Calu3 (cell line): Measurements from ENCODE around the gene ZEB2. TPM values are rescaled to one million over a fixed set of nuclear protein-coding genes. Genes with fewer than 3 reads are reported as not detected.

Experiments used
- BruUV-seq: library from RNA; stranded (reverse); fragments of 400-500 nt; replicated peaks from 2 replicates; lab custom pipeline; 2021; lab: Mats Ljungman, UMichigan
- CTCF ChIA-PET: fragments of 300-600 bp; sonication (Branson Sonifier 250); formaldehyde crosslinking; loops from one replicate; lab custom pipeline; 2022; ENCODE audit warnings: antibody characterized with exemption; lab: Charles Lee
- DNase-seq: peaks from one replicate; pipeline ENCODE4 v3.0.0; 2022
- H3K27ac Mint-ChIP-seq: one replicate; pipeline ENCODE4 v1.8.0; 2022; ENCODE audit warnings: mixed read lengths; ENCODE audit not compliant: unreplicated experiment
- H3K27me3 Mint-ChIP-seq: one replicate; pipeline ENCODE4 v1.8.0; 2022; ENCODE audit warnings: mixed read lengths; ENCODE audit not compliant: unreplicated experiment
- H3K36me3 Mint-ChIP-seq: one replicate; pipeline ENCODE4 v1.8.0; 2022; ENCODE audit warnings: mild to moderate bottlenecking, moderate library complexity, mixed read lengths; ENCODE audit not compliant: insufficient read depth, unreplicated experiment
- H3K4me1 Mint-ChIP-seq: one replicate; pipeline ENCODE4 v1.8.0; 2022; ENCODE audit warnings: mild to moderate bottlenecking, low read depth, mixed read lengths; ENCODE audit not compliant: unreplicated experiment
- H3K4me3 Mint-ChIP-seq: one replicate; pipeline ENCODE4 v1.8.0; 2022; ENCODE audit warnings: mild to moderate bottlenecking, low read depth, moderate library complexity, mixed read lengths; ENCODE audit not compliant: unreplicated experiment
- H3K9me3 Mint-ChIP-seq: one replicate; pipeline ENCODE4 v1.8.0; 2022; ENCODE audit warnings: low read depth, mixed read lengths; ENCODE audit not compliant: unreplicated experiment
- CTCF ChIP-seq: fragments of 200-600 bp; IDR thresholded peaks from one replicate; pipeline ENCODE4 v1.8.0; 2022; ENCODE audit warnings: antibody characterized with exemption; ENCODE audit not compliant: unreplicated experiment
- intact Hi-C: fragments of 100-400 bp; cut with micrococcal nuclease; formaldehyde crosslinking; loops from one replicate; pipeline ENCODE4 v1.10.0; 2022; ENCODE audit not compliant: unreplicated experiment
- total RNA-seq: library from RNA; stranded (reverse); gene quantifications from 2 replicates; pipeline ENCODE4 v1.2.3, GENCODE V29; 2022

ZEB2 gene
- total RNA-seq, 1 experiment from 2014 or later, result 0.97 TPM

DNA sequence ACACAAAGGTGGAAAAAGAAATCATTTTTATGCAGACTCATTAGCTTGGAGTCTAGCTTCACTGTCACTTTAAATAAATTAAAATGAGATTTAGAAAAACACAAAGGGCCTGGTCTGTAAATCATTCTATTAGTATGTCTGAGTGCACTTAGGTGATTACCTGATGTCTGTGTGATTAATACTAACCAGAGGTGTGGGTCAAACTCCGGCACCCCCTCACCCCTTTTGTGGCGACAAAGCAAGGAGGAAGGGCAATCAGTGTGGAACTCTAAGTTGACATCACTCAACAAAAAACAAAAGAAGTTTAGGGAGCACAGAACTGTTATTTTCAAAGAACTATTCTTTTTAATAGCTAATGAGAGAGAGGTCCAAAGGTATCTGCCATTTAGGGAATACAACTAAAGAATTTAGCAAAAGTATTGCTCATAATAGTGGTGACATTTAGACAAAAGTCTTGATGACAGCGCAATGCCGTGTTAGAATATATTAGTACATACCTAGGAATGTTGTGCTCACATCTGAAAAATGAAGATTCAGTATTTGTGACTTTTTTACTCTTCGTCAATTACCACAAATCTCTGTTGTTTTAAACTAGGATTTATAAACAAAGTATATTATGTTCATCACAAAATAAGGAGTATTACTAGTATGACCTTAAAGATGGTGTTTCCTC lies 66.3 kb downstream of the ZEB2 start:
- H3K4me3 Mint-ChIP-seq, result no peak overlapping the region
- no peaks in the 10 kb centered on the region for H3K36me3 Mint-ChIP-seq
- TF ChIP-seq CTCF, result no peak
- CTCF ChIA-PET, result interaction anchor here (0.5 to 0.6 kb wide), 3 partner anchors 32 to 99 kb away, joined by 3 to 4 read pairs (median 4); no protein-coding TSS in a partner anchor
- no TSS peak for BruUV-seq
- H3K27me3 Mint-ChIP-seq, result no peaks in the 10 kb centered on the region
- DNase-seq, result no peak
- H3K27ac Mint-ChIP-seq, result no peak overlapping the region
- intact Hi-C loops, result no loop called here
- no peaks in the 10 kb centered on the region for H3K4me1 Mint-ChIP-seq
- H3K9me3 Mint-ChIP-seq, result no peaks in the 10 kb centered on the region

DNA sequence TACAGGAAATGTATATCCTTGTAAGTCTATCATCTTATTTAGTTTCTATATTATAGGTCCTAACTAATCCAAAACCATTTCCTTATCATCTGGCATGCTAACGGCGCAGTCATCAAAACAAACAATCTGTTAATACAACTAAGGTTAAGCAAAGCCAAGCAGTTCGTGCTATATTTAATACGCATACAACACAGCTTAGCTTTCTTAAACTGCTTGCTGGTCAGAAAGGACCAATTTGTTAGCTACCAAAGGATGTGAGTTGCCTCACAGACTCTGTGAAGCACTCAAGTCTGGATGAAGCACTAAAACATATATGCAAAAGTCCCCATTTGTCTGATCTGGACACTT lies 67.0 kb downstream of the ZEB2 start:
- no peak for DNase-seq
- no peaks in the 10 kb centered on the region for H3K4me1 Mint-ChIP-seq
- no peaks in the 10 kb centered on the region for H3K27me3 Mint-ChIP-seq
- no peaks in the 10 kb centered on the region for H3K36me3 Mint-ChIP-seq
- CTCF ChIA-PET, result no interaction called here
- H3K4me3 Mint-ChIP-seq, result peak overlapping the region; percentile 48
- no peak for TF ChIP-seq CTCF
- no peaks in the 10 kb centered on the region for H3K9me3 Mint-ChIP-seq
- intact Hi-C loops, result no loop called here
- no peak overlapping the region for H3K27ac Mint-ChIP-seq
- no TSS peak for BruUV-seq

- no peaks in the 10 kb centered on the region for H3K27me3 Mint-ChIP-seq
- H3K27ac Mint-ChIP-seq, result no peak overlapping the region
- no TSS peak for BruUV-seq
- DNase-seq, result peak; percentile 3
- intact Hi-C loops, result no loop called here
- peak overlapping the region; percentile 48 for H3K4me3 Mint-ChIP-seq
- no peaks in the 10 kb centered on the region for H3K9me3 Mint-ChIP-seq
- TF ChIP-seq CTCF, result no peak
- CTCF ChIA-PET, result no interaction called here
- H3K4me1 Mint-ChIP-seq, result no peaks in the 10 kb centered on the region
- no peaks in the 10 kb centered on the region for H3K36me3 Mint-ChIP-seq
These were observed 67.5 kb downstream of the ZEB2 start for GRCh38 chr2:144452169-144452988.

GRCh38 chr2:144451443-144451842 lies 68.5 kb downstream of the ZEB2 start:
- Mint-ChIP-seq H3K4me1 (no peaks in the 10 kb centered on the region), H3K27me3 (no peaks in the 10 kb centered on the region), H3K9me3 (no peaks in the 10 kb centered on the region), H3K36me3 (no peaks in the 10 kb centered on the region), H3K4me3 (no peak overlapping the region), H3K27ac (no peak overlapping the region)
- no peak for TF ChIP-seq CTCF
- no peak for DNase-seq
- CTCF ChIA-PET, result no interaction called here
- intact Hi-C loops, result no loop called here
- BruUV-seq, result no TSS peak
